GM19452 (cell line): ENCODE results near the gene UQCC2.

Experiments
- ATAC-seq: cut with Tn5 transposase; IDR thresholded peaks from one replicate; pipeline ENCODE4 v1.9.1; 2021; ENCODE audit not compliant: unreplicated experiment

UQCC2 gene

DNA sequence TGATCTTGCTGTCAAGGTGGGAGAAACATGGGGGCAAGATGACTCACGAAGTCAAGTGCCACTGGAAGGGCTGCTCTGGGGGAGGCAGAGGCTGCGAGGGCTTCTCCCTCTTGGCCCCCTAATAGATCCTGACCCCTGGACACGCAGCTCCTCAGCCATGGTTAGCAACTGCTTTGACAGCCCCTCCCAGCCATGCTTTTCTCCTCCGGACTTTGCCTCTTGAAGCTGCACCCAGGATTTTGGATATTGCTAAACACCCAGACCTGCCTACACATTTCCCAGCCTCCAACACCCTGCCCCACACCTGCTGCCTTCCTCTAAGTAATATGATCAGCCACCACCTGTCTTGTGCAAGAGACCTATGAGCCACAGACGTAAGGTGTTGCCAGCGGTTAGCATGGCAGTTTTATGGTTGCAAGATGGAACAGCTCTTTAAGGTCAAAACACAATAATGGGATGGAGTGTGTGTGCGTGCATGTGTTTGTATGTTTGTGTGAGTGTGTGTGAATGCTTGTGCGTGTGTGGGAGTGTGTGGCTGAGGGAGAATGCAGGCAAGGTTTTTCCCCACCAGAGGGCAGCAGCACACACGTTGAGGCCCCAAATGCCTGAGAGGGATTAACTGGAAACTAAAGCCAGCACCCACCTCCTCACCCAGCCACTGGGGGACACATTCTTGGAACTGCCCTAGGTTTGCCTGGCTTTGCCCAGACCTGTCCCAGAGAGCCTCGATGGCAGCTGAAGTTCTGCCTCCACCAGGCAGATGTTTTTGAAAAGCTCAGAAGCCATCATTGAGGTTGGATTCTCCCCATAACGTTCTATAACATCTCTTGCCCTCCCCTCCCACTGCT is 32.7 kb upstream of the UQCC2 start:
- no peak for ATAC-seq

DNA sequence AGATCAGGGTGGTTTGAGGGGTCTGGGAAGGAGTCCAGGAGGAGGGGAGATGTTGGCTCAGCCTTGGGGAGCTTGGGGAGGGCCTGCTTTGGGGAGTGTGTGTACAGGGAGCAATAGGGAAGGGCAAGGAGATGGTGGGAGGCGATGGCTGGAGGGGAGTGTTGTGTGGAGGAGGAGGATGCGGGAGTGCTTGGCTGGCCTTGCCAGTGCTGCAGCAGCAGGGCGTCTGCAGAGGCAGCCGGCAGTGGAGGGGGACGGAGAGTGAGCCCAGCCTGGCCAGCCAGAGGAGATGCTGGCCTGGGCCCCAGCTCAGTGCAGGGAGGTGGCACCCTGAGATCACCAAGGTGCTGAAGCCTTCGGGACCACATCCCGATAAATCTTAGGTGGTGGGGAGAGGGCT is 31.3 kb upstream of the UQCC2 start:
- ATAC-seq = no peak

DNA sequence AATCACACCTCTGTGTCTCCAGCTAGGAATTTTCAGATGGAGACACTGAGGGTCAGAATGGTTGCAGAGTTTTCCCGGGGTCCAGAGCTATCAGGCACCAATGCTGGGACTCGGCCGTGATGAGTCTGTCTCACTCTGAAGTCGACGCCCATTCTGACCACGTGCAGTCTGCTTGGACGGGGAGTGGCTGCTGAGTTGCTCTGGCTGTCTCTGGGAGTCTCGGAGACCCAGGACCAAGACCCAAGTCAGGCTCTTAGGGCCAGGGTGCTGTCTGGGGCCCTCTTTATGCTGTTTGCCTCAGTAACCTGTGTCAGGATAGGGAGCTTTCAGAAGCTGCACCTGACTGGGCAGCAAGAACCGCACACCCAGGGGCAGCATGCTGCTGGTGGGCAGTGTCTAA is 30.6 kb upstream of the UQCC2 start:
- no peak for ATAC-seq

DNA sequence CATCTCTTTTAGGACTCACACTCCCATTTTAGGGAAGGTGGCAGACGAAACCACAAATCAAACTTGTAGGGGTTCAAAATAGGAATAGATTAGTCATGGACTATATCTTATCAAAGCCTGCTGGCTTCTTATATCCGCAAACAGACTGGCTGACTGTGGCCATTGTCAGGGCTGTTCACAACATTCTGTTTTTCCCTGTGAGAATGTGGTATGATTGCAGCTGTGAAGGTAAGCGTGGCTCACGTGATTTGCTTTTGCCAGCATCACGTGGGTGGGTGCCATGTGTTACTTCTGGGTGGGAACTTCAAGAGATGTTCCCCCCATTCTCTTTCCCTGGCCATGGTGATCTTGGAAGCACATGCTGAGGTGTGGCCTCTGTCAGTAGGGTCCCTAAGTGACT is 29.3 kb upstream of the UQCC2 start:
- no peak for ATAC-seq

DNA sequence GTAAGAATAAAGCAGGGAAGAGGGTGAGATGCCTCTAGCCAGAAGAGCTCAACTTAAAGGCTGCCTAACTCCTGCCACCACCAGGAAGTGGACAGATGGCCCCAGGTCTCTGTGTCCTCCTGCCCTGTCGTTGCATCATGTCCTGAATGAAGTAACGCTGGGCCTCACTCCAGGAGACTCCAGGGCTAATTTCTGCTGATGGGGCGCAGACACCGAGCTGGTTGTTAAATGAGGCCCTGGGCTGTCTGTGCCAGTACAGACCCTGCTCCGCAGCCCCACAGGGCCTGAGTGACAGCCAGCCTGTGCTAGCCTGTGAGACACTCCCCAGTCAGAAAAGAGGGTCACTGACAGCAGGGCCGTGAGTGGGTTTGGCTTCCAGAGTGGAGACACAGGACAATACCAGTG is 28.7 kb upstream of the UQCC2 start:
- no peak for ATAC-seq

DNA sequence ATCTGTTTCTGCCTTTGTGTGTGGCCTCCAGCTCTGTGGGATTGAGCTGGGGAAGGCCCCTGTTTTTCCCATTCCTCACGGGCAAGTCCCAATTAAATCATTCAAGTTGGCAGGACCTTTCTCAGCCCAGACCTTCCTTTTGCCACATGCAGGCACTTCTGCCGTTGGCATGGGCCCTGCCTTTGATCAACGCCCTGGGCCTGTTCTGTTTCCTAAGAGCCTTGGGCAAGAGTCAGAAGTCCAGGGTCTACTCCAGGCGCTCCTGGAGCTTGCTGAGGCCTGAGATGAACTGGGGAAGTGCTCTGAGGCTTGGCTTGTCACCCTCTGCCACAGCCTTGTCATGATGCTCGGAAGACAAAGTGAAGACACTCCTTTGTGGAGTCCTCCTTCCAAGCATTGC is 28.1 kb upstream of the UQCC2 start:
- no peak for ATAC-seq

DNA sequence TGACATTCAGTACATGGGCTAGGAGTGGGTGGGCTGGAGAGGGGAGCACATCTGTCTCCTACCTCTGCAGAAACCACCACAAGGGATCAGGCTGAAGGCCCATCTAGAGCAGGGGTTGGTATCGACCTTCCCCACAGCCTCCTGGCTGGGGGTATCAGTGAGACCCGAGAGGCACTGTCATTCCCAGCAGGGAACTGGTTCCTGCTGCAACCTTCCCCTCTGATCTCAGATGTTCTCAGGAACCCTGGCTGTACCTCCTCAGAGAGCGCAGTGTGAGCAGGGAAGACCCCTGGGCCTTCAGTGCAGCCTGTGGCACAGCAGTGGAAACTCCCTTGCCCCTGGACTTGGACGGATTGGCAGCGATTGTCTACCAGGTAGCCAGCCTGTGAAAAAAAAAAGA is 27.4 kb upstream of the UQCC2 start:
- ATAC-seq = no peak

DNA sequence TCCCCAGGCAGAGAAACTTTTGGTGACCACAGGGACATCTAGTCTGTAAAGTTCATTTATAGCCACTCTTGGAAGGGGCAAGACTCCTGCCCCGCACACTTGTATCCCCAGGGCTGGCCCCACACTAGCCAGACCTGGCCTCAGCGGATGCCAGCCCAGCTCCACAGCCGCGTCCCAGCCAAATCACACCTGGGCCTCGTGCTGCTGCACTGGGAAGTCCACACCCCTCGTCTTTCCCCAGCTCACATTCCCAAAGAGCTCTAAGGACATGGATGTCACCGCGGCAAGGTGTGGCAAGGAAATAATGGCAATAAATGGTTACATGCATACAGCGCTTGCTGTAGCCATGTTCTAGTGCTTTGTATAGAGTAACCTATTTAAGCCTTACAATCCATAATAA is 26.7 kb upstream of the UQCC2 start:
- no peak for ATAC-seq

DNA sequence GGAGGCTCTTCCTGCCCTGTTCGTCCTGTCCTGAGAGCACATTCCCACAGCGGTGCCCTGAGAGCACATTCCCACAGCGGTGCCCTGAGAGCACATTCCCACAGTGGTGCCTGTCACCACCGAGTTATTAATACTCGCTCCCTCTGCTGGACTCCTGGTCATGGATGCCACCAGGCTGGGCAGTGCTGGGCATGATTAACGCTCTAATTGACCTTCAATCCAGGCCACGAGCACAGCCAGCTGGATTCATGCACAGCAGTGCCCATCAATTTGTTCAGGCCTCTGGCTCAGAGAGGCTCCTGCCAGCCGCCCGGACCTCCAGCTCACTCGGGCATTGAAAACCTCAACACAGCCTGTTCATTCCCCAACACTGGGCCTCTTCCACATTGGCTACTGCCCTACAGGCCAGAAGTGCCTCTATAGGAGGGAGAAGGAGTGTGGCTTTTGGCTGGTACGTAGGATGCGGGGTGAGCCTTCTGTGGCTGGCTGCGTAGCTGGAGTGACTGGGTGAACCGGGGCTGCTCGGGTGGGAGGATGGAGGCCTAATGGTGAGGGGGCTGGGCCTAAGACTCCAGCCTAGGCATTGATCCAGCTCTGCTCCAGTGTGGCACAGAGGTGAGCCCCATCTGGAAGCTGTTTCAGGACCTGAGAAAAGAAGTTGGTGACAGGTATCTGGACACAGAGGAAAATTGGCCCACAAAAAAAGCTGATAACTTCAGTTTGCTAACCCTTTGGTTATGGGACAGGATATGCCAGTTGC is 25.9 kb upstream of the UQCC2 start:
- ATAC-seq = no peak

DNA sequence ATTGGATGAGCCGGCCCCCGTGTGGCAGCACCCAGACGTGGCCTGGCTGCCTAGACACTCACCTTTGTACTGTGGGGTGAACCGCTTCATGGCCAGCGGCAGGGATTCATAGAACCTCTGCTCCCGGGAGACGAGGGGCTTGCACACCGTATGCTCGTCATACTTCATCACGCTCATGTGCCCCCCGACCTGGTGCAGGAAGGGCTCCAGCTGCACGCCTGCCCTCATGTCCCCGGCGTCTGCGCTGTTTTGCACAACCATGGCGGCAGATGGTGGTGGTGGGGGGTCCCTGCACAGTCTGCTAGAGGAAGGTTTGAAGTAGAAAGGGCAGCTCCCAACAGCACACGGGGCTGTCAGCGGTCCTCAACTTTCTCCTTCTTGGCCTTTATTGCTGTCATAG is 23.7 kb upstream of the UQCC2 start:
- no peak for ATAC-seq

DNA sequence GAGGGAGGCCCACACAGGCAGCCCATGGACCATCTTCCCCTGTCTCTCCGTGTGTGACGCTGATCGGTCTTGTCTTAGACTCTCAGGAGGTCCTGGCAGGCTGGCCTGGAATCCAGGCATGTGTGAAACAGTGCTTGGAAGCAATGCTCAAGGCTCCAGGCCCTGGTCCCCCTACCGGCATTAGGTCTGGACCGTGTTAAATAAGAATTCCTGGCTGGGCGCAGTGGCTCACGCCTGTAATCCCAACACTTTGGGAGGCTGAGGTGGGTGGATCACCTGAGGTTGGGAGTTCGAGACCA is 22.2 kb upstream of the UQCC2 start:
- no peak for ATAC-seq

DNA sequence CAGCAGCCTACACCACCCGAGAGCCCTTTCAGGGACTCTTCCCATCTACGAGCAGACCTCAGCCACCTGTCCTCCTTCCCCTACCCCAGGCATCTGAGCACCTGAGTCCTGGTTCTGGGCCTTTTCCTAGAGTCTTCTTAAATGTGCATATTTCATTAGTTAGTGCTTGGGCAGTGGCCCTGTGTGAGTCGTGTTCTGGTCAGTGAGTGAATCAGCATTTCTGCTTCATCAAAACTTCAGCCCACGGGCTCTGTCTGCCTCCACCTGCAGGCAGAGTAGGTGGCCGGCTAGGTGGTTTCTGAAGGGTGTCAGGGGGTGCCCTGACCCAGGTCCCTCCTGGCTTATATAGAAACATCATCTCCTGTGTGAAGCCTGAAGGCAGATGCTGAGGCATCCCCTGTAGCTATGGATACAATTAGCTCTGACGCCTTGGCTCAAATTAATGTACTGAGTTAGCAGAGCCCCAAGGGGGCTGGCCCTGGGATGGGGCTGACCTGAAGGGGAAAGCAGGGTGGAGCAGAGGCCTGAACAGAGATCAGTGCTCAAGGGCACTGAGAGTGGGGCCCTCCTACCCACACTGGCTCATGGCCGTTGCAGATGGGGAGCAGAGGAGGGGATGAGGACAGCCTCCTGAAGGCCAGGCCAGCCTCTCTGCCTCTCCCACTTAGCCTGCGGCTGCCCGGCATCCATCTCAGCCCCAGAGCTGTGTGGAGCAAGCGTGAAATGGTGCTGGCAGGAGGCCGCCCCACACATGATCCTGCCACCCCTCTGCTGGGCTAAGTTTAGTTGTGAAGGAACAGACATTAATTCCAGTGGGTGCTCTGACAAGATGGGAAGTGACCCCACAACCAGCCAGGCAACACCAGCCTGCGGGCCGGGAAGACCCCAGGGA is 21.6 kb upstream of the UQCC2 start:
- no peak for ATAC-seq

DNA sequence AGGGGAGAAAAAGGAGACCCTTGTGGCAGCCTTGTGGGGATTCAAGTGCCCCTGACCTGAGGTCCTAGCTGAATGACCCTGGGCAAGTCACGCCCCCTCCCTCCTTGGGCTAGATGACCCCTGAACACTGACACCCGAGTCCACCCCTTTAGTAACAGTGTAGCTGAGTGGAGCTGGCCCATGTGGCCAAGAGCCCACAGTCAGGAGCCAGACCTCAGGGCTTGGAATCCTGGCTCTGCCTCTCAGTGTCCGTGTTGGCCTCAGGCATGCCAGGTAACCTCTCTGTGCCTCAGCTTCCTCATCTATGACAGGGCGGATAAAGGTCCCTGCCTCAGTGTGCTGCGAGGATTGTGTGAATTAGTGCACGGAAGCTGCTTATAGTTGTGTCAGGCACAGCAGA is 20.9 kb upstream of the UQCC2 start:
- no peak for ATAC-seq

DNA sequence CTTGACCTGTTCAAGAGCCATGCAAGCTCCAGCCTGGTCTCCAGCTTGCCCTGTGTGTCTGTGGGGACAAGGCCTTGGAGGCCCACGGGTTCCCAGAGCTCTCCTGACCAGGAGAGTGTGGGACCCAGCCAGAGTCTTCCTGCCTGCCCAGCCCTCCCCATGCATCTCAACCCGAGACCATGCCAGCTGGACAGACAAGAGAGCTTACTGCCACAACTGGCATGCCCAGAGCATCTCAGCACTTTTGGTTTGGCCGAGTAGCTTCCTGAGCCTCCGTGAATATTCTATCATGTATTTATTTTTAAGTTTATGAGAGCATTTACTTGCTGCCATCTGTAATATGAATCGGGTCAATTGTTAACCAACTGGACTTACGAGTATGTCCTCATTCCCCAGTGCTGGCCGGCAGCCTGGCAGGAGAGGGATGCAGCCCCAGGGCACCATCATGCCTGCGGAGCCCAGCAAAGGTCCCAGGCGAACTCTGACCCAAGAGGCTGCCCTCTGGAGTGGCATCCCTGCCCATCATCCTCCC is 20.3 kb upstream of the UQCC2 start:
- ATAC-seq = no peak

DNA sequence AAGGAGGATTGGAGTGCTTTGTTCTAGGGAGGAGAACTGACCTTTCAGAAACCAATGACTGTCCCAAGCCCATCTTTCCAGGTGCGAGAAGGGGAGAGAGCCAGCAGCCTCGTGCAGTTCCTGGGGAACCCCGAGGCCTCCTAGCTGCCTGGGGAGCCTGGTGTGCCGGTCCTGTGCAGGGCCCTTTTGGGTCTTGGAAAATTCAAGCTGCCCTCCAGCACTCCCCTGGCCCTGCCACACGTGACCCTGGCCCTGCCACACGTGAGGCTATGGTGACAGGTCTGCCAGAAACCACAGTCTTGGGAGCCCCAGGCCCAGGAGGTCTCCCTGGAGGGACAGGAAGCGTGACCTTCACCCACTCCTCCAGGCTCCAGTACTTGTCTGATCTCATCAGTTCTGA is 19.5 kb upstream of the UQCC2 start:
- no peak for ATAC-seq

DNA sequence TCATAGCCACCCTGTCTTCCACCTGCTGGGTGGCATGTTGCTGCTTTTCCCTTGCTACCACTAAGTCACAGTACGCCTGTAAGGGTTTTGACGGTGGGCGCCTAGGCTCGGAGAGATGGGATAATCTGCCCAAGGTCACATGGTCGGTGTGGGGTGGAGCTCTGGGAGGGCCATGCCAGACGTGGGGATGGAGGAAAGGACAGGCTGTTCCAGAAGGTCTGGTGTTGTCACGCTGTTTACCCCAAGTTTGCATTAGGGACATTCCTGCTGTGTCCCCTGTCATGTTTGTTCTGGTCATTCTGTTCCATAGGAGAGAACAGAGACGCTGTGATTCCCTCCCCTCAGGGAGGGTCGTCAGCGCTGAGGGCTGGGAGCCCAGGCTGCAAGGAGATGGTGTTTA is 19.1 kb upstream of the UQCC2 start:
- ATAC-seq = no peak

DNA sequence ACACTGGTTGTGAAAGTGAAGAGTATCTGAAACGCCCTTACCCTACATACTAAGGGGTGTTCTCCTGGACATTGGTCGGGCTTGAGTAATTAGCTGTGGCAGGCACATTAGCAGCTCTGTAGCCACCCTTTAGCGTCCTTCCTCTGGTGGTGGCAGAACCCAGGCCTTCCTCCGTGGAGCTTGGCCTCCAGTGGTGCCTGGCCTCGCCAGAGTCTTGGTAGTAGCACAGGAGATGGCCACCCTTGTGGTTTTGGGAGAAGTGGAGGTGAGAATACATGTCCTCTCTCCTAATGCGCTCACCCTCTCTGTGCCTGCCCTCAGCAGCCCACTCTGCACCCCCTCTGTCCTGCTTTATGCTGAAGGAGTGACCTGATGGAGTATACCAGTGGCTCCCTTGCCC is 17.6 kb upstream of the UQCC2 start:
- no peak for ATAC-seq

DNA sequence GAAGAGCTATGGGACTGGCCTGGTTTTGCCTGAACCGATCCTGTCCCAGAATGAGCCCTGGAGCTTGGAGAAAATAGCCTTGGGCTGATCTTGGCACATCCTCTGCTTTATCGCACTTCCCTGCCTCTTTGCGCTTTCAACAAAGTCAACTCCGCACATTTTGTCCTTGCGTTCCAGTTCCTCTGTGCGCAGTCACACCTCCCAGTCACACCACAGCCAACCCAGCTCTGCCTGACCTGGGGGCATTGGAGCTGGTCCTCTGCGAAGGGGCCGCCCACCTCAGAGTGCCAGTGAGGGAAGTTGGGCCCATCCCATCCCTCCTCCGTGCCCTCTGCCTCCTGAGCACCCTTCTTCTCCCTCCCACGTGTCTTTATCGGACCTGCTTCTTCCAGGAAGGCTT is 16.9 kb upstream of the UQCC2 start:
- no peak for ATAC-seq

DNA sequence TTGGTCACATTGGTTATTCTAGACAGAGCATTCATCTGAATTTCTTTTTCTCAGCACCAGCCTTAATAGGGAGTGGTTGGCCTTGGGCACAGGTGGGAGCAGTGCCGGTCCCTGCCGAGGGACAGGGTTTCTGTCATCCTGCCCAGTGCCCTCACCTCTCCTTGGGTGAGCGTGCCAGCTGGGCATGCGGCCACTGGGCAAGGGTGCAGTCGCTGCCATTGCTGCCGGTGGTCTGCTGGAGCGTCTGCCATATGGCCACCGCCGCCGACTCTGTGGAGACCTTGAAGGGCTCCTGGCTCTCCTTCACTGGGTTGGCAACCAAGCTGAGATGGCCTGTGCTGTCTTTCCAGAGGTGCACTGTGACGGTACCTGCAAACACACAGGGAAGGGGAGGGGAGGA is 16.4 kb upstream of the UQCC2 start:
- ATAC-seq = no peak

DNA sequence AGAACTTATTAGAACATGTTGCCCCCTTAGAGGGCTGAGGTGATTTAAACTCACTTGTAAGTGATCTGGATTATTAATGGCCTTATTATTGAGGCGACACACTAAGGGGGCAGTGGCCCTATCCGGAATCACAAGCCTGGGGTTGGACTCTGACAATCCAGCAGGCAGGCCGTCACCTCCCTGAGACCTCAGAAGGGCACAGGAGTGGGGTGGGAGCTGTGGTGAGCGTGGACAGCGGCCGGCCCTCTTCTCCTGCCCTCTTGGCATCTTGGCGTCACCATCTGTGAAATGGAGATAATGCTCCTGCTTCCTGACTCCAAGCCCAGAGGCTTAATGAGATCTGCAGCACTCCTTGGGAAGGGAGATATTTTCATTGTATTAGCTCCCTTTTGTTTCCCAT is 15.6 kb upstream of the UQCC2 start:
- ATAC-seq = no peak

DNA sequence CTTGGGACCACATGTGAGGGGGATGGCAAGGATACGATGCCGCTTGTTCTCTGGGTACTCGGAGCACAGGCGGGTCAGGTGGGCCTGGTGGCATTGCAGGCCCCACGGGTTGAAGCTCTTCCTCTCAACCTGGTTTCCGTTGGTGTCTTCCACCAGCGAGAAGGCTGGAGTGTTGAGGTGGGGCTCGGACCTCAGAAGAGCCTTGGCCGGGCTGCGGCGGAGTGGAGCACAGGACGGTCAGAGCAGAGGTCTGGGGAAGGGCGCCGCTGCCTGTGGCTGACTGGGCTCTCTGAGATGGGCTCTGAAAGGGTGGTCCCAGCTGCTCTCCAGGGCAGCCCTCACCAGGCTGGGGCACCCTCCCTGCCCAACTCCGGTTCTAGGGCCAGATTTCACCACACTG is 15.2 kb upstream of the UQCC2 start:
- ATAC-seq = no peak
